MM.1S (cell line): ENCODE data around the gene PRG2.

ENCODE experiments used
- DNase-seq: peaks from one replicate; pipeline ENCODE4 v3.0.0-alpha.2; 2015
- H2AFZ ChIP-seq: fragments of 300-600 bp; sonication (generic); 2 replicates; pipeline ENCODE4 v1.6.0; 2016; ENCODE audit warnings: antibody characterized with exemption, low read length
- H3F3A ChIP-seq: fragments of 300-600 bp; sonication (generic); 2 replicates; pipeline ENCODE4 v1.6.1; 2016; ENCODE audit warnings: mild to moderate bottlenecking, antibody characterized with exemption, low read length, moderate library complexity, mixed read lengths; ENCODE audit not compliant: insufficient read depth
- H3K27ac ChIP-seq: fragments of 300-600 bp; sonication (generic); 2 replicates; pipeline ENCODE4 v1.5.1; 2016; ENCODE audit warnings: mild to moderate bottlenecking, low read length
- H3K27me3 ChIP-seq: fragments of 300-600 bp; sonication (generic); replicated peaks from 2 replicates; pipeline ENCODE4 v1.6.0; 2016; ENCODE audit warnings: low read length; ENCODE audit not compliant: insufficient read depth
- H3K36me3 ChIP-seq: fragments of 300-600 bp; sonication (generic); replicated peaks from 2 replicates; pipeline ENCODE4 v1.6.1; 2016; ENCODE audit warnings: mild to moderate bottlenecking, low read length, mixed read lengths; ENCODE audit not compliant: insufficient read depth
- H3K4me1 ChIP-seq: fragments of 300-600 bp; sonication (generic); 2 replicates; pipeline ENCODE4 v1.6.1; 2016; ENCODE audit warnings: low read length, mixed read lengths
- H3K4me2 ChIP-seq: fragments of 300-600 bp; sonication (generic); 2 replicates; pipeline ENCODE4 v1.6.0; 2016; ENCODE audit warnings: low read depth, low read length
- H3K4me3 ChIP-seq: fragments of 300-600 bp; sonication (generic); 2 replicates; pipeline ENCODE4 v1.5.1; 2016; ENCODE audit warnings: low read length, mixed read lengths
- H3K79me2 ChIP-seq: fragments of 300-600 bp; sonication (generic); 2 replicates; pipeline ENCODE4 v1.6.1; 2016; ENCODE audit warnings: mixed run types, low read length, mixed read lengths
- H3K9ac ChIP-seq: fragments of 300-600 bp; sonication (generic); 2 replicates; pipeline ENCODE4 v1.6.1; 2016; ENCODE audit warnings: low read length, mixed read lengths
- H3K9me2 ChIP-seq: fragments of 300-600 bp; sonication (generic); replicated peaks from 2 replicates; pipeline ENCODE4 v1.6.1; 2016; ENCODE audit warnings: mild to moderate bottlenecking, low read length, mixed read lengths; ENCODE audit not compliant: insufficient read depth
- H3K9me3 ChIP-seq: fragments of 300-600 bp; sonication (generic); replicated peaks from 2 replicates; pipeline ENCODE4 v1.6.1; 2016; ENCODE audit warnings: mild to moderate bottlenecking, low read length, mixed read lengths; ENCODE audit not compliant: insufficient read depth
- H4K20me1 ChIP-seq: fragments of 300-600 bp; sonication (generic); 2 replicates; pipeline ENCODE4 v1.6.1; 2016; ENCODE audit warnings: mild to moderate bottlenecking, low read length, moderate library complexity, mixed read lengths; ENCODE audit not compliant: insufficient read depth
- EZH2 ChIP-seq: fragments of 300-600 bp; sonication (generic); optimal IDR thresholded peaks from 2 replicates; pipeline ENCODE3; 2017; ENCODE audit warnings: low read depth, mild to moderate bottlenecking, antibody characterized with exemption, low read length, mixed read lengths
- EZH2phosphoT487 ChIP-seq: fragments of 300-600 bp; sonication (generic); IDR thresholded peaks from 2 replicates; pipeline ENCODE4 v1.6.1; 2018; ENCODE audit warnings: antibody characterized with exemption, low read length
- TF ChIP-seq, protein P1 (sequence below): fragments of 300-600 bp; sonication (generic); IDR thresholded peaks from 2 replicates; pipeline ENCODE4 v1.5.1; 2016; ENCODE audit warnings: antibody characterized with exemption, low read length, mixed read lengths

The PRG2 gene

DNA sequence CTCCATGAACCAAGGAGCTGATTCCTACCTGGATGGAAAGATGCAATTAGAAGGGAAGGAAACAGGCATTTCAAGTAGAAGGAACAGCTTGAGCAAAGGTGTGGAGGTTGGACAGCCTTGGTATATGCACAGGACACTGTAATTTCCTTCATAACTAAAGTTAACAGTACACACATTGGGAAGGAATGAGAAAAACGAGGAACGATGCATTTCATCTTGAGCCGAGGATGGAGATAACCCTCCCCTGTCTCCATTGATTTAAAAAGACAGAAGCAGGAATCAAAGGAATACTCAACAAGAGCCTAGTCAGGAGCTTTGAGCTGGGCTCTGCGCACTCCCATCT, 2.3 kb upstream of the PRG2 start:
- TF ChIP-seq, protein P1, sequence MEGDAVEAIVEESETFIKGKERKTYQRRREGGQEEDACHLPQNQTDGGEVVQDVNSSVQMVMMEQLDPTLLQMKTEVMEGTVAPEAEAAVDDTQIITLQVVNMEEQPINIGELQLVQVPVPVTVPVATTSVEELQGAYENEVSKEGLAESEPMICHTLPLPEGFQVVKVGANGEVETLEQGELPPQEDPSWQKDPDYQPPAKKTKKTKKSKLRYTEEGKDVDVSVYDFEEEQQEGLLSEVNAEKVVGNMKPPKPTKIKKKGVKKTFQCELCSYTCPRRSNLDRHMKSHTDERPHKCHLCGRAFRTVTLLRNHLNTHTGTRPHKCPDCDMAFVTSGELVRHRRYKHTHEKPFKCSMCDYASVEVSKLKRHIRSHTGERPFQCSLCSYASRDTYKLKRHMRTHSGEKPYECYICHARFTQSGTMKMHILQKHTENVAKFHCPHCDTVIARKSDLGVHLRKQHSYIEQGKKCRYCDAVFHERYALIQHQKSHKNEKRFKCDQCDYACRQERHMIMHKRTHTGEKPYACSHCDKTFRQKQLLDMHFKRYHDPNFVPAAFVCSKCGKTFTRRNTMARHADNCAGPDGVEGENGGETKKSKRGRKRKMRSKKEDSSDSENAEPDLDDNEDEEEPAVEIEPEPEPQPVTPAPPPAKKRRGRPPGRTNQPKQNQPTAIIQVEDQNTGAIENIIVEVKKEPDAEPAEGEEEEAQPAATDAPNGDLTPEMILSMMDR, result no peak
- TF ChIP-seq EZH2 (no peak), EZH2phosphoT487 (no peak)
- Histone ChIP-seq H3K27me3 (no peaks in the 10 kb centered on the region), H3F3A (no peaks in the 10 kb centered on the region), H2AFZ (no peak overlapping the region), H4K20me1 (no peaks in the 10 kb centered on the region), H3K4me1 (no peaks in the 10 kb centered on the region), H3K9ac (no peak overlapping the region), H3K9me3 (no peaks in the 10 kb centered on the region), H3K27ac (no peak overlapping the region), H3K79me2 (no peaks in the 10 kb centered on the region), H3K4me3 (no peak overlapping the region), H3K4me2 (no peak overlapping the region), H3K36me3 (no peaks in the 10 kb centered on the region), H3K9me2 (no peaks in the 10 kb centered on the region)
- no peak for DNase-seq

DNA sequence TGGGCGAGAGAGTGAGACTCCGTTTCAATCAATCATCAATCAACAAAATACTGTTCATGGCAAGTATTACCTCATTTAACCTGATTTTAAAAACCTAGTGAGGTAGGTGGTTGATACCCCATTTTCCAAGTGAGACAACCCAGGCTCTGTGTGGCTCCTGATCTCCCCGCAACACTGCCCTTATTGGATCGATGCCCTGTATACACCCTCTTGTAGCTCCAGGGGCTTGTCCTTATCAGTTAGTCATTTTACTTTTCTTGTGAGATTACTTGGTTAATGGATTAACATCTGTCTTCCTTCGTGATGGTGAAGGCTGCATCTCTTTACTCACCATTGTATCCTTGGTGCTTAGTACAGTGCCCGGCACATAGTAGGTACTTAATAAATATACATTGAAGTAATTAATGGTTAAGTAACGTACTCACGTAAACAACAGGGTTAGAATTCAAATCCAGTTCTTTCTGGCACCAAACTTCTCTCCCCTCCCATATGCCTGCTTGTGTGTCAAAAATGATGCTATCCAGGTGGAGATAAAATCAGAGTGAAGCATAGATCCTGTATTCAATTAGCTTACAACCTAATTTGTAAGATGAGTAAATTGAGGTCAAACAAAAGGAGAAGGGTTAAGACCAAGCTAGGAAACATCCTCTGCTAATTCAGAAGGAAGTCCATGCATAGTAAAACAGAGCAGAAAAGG, 1.8 kb upstream of the PRG2 start:
- H3K9ac ChIP-seq, result no peak overlapping the region
- no peak for DNase-seq

DNA sequence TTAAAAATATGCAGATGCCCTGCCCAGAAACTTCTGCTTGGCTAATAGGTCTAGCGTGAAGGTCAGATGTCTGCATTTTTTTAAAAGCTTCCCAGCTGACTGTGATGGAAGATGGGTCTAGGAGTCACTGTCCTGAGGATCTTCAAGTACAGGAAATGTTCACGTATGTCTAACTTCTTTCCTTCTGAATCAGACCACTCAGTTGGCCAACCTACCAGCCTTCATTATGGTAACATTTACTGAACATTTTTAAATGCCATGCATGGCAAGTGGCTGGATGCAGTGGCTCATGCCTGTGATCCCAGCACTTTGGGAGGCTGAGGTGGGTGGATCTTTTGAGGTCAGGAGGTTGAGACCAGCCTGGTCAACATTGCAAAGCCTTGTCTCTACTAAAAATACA, 1.1 kb upstream of the PRG2 start:
- TF ChIP-seq EZH2phosphoT487 (no peak), EZH2 (no peak)
- TF ChIP-seq, protein P1, result no peak
- no peak overlapping the region for H3K9ac ChIP-seq
- no peaks in the 10 kb centered on the region for H3K9me3 ChIP-seq
- DNase-seq, result no peak
- H3K4me3 ChIP-seq, result no peak overlapping the region
- H3K4me2 ChIP-seq, result no peak overlapping the region
- no peaks in the 10 kb centered on the region for H4K20me1 ChIP-seq
- H3K36me3 ChIP-seq, result no peaks in the 10 kb centered on the region
- no peaks in the 10 kb centered on the region for H3F3A ChIP-seq
- no peaks in the 10 kb centered on the region for H3K4me1 ChIP-seq
- no peaks in the 10 kb centered on the region for H3K79me2 ChIP-seq
- H3K27me3 ChIP-seq, result no peaks in the 10 kb centered on the region
- H2AFZ ChIP-seq, result no peak overlapping the region
- H3K27ac ChIP-seq, result no peak overlapping the region
- H3K9me2 ChIP-seq, result no peaks in the 10 kb centered on the region

More for the DNA sequence above, 1.8 kb upstream of the PRG2 start:
- Histone ChIP-seq H3K79me2 (no peaks in the 10 kb centered on the region), H3K4me2 (no peak overlapping the region), H3K9me2 (no peaks in the 10 kb centered on the region), H3K27me3 (no peaks in the 10 kb centered on the region), H4K20me1 (no peaks in the 10 kb centered on the region), H3F3A (no peaks in the 10 kb centered on the region), H3K4me1 (no peaks in the 10 kb centered on the region), H3K27ac (no peak overlapping the region), H3K9me3 (no peaks in the 10 kb centered on the region), H2AFZ (no peak overlapping the region), H3K4me3 (no peak overlapping the region), H3K36me3 (no peaks in the 10 kb centered on the region)
- TF ChIP-seq, protein P1, result no peak
- TF ChIP-seq EZH2phosphoT487 (no peak), EZH2 (no peak)
